GM13976 (cell line): ENCODE data around the gene TACR1.
"Not testable (repeated sequence)": the region's sequence is repeated elsewhere in the genome, so short reads cannot be mapped to it uniquely, and the experiment has no call there.

ENCODE experiments used
- DNase-seq: peaks from one replicate; pipeline ENCODE4 v3.0.0; 2012; ENCODE audit warnings: low spot score
- CTCF ChIP-seq: IDR thresholded peaks from 2 replicates; pipeline ENCODE4 v1.5.1; 2012; ENCODE audit warnings: borderline replicate concordance, mild to moderate bottlenecking; ENCODE audit not compliant: insufficient read depth; ENCODE audit errors: extremely low read depth, missing control alignments, control extremely low read depth
- in situ Hi-C: fragments of 300-500 bp; cut with MboI; formaldehyde crosslinking; loops from one replicate; pipeline ENCODE4 v1.12.0; 2022; ENCODE audit warnings: low sequenced_read_pairs, mixed read lengths, inconsistent platforms; ENCODE audit not compliant: unreplicated experiment

The TACR1 gene

GRCh38 chr2:75153221-75153620, 46.1 kb downstream of the TACR1 start:
- TF ChIP-seq CTCF: no peak
- no peak for DNase-seq
- in situ Hi-C loops: no loop called here

GRCh38 chr2:75152243-75152642, 47.1 kb downstream of the TACR1 start:
- in situ Hi-C loops, DNase-seq: not testable (repeated sequence)

GRCh38 chr2:75147884-75148283, 51.4 kb downstream of the TACR1 start:
- in situ Hi-C loops, DNase-seq: not testable (repeated sequence)

GRCh38 chr2:75146606-75147332, 52.6 kb downstream of the TACR1 start:
- no peak for DNase-seq
- in situ Hi-C loops: no loop called here
- TF ChIP-seq CTCF: no peak

- DNase-seq: not testable (repeated sequence)
These were observed 53.1 kb downstream of the TACR1 start for GRCh38 chr2:75146221-75146605.

GRCh38 chr2:75142081-75142480, 57.2 kb downstream of the TACR1 start:
- in situ Hi-C loops: no loop called here
- DNase-seq: no peak
- no peak for TF ChIP-seq CTCF

More at GRCh38 chr2:75146221-75146605, 53.1 kb downstream of the TACR1 start:
- in situ Hi-C loops: not testable (repeated sequence)

- no peak for DNase-seq
- no peak for TF ChIP-seq CTCF
- in situ Hi-C loops: no loop called here
These were observed 59.0 kb downstream of the TACR1 start for GRCh38 chr2:75140288-75140687.

- no peak for DNase-seq
- in situ Hi-C loops: no loop called here
- TF ChIP-seq CTCF: no peak
These were observed 60.1 kb downstream of the TACR1 start for GRCh38 chr2:75139171-75139570.
